ENCODE data around the gene PGC.

DNA sequence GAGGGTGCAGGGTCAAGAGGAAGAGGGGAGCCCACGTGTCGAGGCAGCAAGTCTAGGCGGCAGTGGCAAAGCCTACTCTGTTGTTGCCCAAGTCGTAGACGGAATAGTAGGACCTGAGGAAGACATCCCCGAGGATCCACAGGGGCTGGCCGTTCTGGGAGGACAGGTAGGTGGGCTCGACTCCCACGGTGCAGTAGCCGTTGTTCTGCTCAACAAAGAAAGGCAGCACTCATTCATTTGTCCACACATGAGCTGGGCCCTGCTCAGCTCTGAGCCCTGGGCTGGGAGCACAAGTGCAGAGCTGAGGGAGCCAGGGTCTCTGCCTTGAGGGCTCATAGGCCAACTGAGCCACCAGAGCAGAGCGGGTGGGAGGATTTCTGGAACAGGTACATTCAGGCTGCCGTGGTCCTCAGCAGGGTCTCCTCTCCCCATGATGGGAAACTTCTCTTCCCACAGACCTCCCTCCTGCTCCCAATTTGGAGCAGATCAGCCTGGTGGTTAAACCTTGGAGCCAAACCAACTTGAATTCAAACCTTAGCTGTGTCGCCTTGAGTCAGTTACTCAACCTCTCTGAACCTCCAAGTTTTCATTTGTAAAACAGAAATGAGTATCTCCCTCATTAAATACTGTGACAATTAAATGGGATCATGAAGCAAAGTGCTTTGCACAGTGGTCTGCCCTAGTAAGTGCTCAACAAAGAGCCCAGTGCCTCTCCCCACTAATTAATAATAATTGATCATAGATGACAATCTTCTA lies 10.2 kb downstream of the PGC start:
- TF ChIP-seq ESRRA (CRISPR knock-in tag; IDR thresholded peaks at IDR 0.05; ENCODE audit: borderline replicate concordance) (no peak), NFATC4 (CRISPR knock-in tag; IDR thresholded peaks at IDR 0.05) (no peak), NR3C1 (CRISPR knock-in tag; conservative IDR thresholded peaks at IDR 0.05; ENCODE audit: low read depth) (no peak), CTCF (IDR thresholded peaks at IDR 0.05) (no peak), ZBTB43 (CRISPR knock-in tag; IDR thresholded peaks at IDR 0.05) (no peak), USF2 (CRISPR knock-in tag; IDR thresholded peaks at IDR 0.05) (no peak), RELA (CRISPR knock-in tag; IDR thresholded peaks at IDR 0.05; ENCODE audit: borderline replicate concordance) (no peak), ELF4 (CRISPR knock-in tag; IDR thresholded peaks at IDR 0.05; ENCODE audit: low read depth) (no peak), SP1 (CRISPR knock-in tag; conservative IDR thresholded peaks at IDR 0.05) (no peak), USF1 (CRISPR knock-in tag; IDR thresholded peaks at IDR 0.05) (no peak)
- TF ChIP-seq, protein P1, sequence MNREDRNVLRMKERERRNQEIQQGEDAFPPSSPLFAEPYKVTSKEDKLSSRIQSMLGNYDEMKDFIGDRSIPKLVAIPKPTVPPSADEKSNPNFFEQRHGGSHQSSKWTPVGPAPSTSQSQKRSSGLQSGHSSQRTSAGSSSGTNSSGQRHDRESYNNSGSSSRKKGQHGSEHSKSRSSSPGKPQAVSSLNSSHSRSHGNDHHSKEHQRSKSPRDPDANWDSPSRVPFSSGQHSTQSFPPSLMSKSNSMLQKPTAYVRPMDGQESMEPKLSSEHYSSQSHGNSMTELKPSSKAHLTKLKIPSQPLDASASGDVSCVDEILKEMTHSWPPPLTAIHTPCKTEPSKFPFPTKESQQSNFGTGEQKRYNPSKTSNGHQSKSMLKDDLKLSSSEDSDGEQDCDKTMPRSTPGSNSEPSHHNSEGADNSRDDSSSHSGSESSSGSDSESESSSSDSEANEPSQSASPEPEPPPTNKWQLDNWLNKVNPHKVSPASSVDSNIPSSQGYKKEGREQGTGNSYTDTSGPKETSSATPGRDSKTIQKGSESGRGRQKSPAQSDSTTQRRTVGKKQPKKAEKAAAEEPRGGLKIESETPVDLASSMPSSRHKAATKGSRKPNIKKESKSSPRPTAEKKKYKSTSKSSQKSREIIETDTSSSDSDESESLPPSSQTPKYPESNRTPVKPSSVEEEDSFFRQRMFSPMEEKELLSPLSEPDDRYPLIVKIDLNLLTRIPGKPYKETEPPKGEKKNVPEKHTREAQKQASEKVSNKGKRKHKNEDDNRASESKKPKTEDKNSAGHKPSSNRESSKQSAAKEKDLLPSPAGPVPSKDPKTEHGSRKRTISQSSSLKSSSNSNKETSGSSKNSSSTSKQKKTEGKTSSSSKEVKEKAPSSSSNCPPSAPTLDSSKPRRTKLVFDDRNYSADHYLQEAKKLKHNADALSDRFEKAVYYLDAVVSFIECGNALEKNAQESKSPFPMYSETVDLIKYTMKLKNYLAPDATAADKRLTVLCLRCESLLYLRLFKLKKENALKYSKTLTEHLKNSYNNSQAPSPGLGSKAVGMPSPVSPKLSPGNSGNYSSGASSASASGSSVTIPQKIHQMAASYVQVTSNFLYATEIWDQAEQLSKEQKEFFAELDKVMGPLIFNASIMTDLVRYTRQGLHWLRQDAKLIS (CRISPR knock-in tag; IDR thresholded peaks at IDR 0.05; ENCODE audit: borderline replicate concordance), result no peak
- TF ChIP-seq, protein P2, sequence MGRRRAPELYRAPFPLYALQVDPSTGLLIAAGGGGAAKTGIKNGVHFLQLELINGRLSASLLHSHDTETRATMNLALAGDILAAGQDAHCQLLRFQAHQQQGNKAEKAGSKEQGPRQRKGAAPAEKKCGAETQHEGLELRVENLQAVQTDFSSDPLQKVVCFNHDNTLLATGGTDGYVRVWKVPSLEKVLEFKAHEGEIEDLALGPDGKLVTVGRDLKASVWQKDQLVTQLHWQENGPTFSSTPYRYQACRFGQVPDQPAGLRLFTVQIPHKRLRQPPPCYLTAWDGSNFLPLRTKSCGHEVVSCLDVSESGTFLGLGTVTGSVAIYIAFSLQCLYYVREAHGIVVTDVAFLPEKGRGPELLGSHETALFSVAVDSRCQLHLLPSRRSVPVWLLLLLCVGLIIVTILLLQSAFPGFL (CRISPR knock-in tag; IDR thresholded peaks at IDR 0.05; ENCODE audit: borderline replicate concordance), result no peak
